CD14-positive monocyte (primary cell): ENCODE data around the gene WFIKKN2. TPM values are rescaled to one million over a fixed set of nuclear protein-coding genes. Genes with fewer than 3 reads are reported as not detected.
A peak's percentile ranks its signal among the peaks of the same experiment; 100 is the strongest.

Experiments
- DNase-seq, 3 donors: peaks; one replicate each; pipeline ENCODE4 v3.0.0-alpha.2; 2011 to 2022
- H2AFZ ChIP-seq: 2 replicates; pipeline ENCODE4 v1.6.0; 2012; ENCODE audit warnings: mild to moderate bottlenecking, low read depth, low read length, inconsistent platforms; ENCODE audit not compliant: insufficient read depth, poor library complexity, severe bottlenecking
- H3K27ac ChIP-seq, 2 donors: 1 replicate in 1 of 2; 2 replicates in 1 of 2; pipeline ENCODE4 v1.5.1; 2012 to 2013; ENCODE audit warnings: low read length in 2 of 2, control low read depth in 1 of 2, inconsistent platforms in 1 of 2, low read depth in 1 of 2, mild to moderate bottlenecking in 1 of 2
- H3K27me3 ChIP-seq, 2 donors: one replicate each; pipeline versions ENCODE4 v1.6.0 to v1.6.1; 2011 to 2013; ENCODE audit warnings: low read length in 2 of 2; ENCODE audit not compliant: control insufficient read depth in 2 of 2, insufficient read depth in 2 of 2
- H3K36me3 ChIP-seq, 2 donors: replicated peaks in 1 of 2; 1 replicate in 1 of 2; 2 replicates in 1 of 2; pipeline versions ENCODE4 v1.5.1 to v1.6.1; 2012 to 2013; ENCODE audit warnings: low read length in 2 of 2, control low read depth in 1 of 2, inconsistent platforms in 1 of 2, mild to moderate bottlenecking in 1 of 2; ENCODE audit not compliant: insufficient read depth in 2 of 2, control insufficient read depth in 1 of 2
- H3K4me1 ChIP-seq, 2 donors: 1 replicate in 1 of 2; 2 replicates in 1 of 2; pipeline versions ENCODE4 v1.5.1 to v1.6.1; 2012 to 2013; ENCODE audit warnings: low read length in 2 of 2, control low read depth in 1 of 2, inconsistent platforms in 1 of 2, mild to moderate bottlenecking in 1 of 2, moderate library complexity in 1 of 2; ENCODE audit not compliant: insufficient read depth in 2 of 2, control insufficient read depth in 1 of 2
- H3K4me2 ChIP-seq: replicated peaks from 2 replicates; pipeline ENCODE3; 2012; ENCODE audit warnings: low read length, moderate library complexity, mild to moderate bottlenecking; ENCODE audit not compliant: poor library complexity, severe bottlenecking; ENCODE audit errors: extremely low read depth
- H3K4me3 ChIP-seq, 3 experiments: fragments of 200-600 bp in 1 of 3; sonication (generic) in 1 of 3; replicated peaks in 1 of 3; 1 replicate in 2 of 3; 2 replicates in 1 of 3; pipeline ENCODE4 v1.5.1; 2011 to 2013; ENCODE audit warnings: low read length in 3 of 3, mild to moderate bottlenecking in 3 of 3, control low read depth in 2 of 3, low read depth in 2 of 3, inconsistent platforms in 1 of 3, moderate library complexity in 1 of 3
- H3K79me2 ChIP-seq: 2 replicates; pipeline ENCODE4 v1.6.0; 2012; ENCODE audit warnings: mild to moderate bottlenecking, control low read depth, inconsistent platforms, low read length, moderate library complexity; ENCODE audit not compliant: insufficient read depth
- H3K9ac ChIP-seq: 2 replicates; pipeline ENCODE4 v1.6.0; 2017; ENCODE audit warnings: low read length, mild to moderate bottlenecking; ENCODE audit not compliant: insufficient read depth, poor library complexity, severe bottlenecking
- H3K9me3 ChIP-seq, 2 donors: replicated peaks in 1 of 2; 1 replicate in 1 of 2; 2 replicates in 1 of 2; pipeline versions ENCODE4 v1.5.1 to v1.6.1; 2012 to 2013; ENCODE audit warnings: low read length in 2 of 2, control low read depth in 1 of 2; ENCODE audit not compliant: control insufficient read depth in 1 of 2, insufficient read depth in 1 of 2
- H4K20me1 ChIP-seq: 2 replicates; pipeline ENCODE4 v1.6.0; 2012; ENCODE audit warnings: mild to moderate bottlenecking, low read length, control low read depth, moderate library complexity; ENCODE audit not compliant: insufficient read depth
- H3K27ac Mint-ChIP-seq, 7 donors: one replicate each; pipeline ENCODE4 v1.8.0; 2020; ENCODE audit warnings: mild to moderate bottlenecking in 7 of 7, mixed read lengths in 7 of 7, moderate library complexity in 6 of 7, inconsistent platforms in 2 of 7
- H3K27me3 Mint-ChIP-seq, 3 donors: one replicate each; pipeline ENCODE4 v1.8.0; 2021 to 2022; ENCODE audit warnings: low read depth in 3 of 3, mild to moderate bottlenecking in 3 of 3, mixed read lengths in 3 of 3, moderate library complexity in 3 of 3, inconsistent platforms in 1 of 3
- H3K36me3 Mint-ChIP-seq, 2 donors: one replicate each; pipeline ENCODE4 v1.8.0; 2020; ENCODE audit warnings: mixed read lengths in 2 of 2, inconsistent platforms in 1 of 2, mild to moderate bottlenecking in 1 of 2
- H3K4me1 Mint-ChIP-seq: one replicate; pipeline ENCODE4 v1.8.0; 2020; ENCODE audit warnings: mild to moderate bottlenecking, mixed read lengths
- H3K4me3 Mint-ChIP-seq, 2 donors: one replicate each; pipeline ENCODE4 v1.8.0; 2020; ENCODE audit warnings: mild to moderate bottlenecking in 2 of 2, mixed read lengths in 2 of 2, moderate library complexity in 1 of 2
- H3K9me3 Mint-ChIP-seq, 7 donors: one replicate each; pipeline ENCODE4 v1.8.0; 2020 to 2022; ENCODE audit warnings: mixed read lengths in 7 of 7, mild to moderate bottlenecking in 6 of 7, moderate library complexity in 6 of 7, inconsistent platforms in 2 of 7
- CTCF ChIP-seq: fragments of 200-600 bp; IDR thresholded peaks from one replicate; pipeline ENCODE4 v1.8.0; 2022; ENCODE audit warnings: antibody characterized with exemption, mild to moderate bottlenecking
- WGBS: methylation state at CpG from one replicate; pipeline ENCODE4 v1.1.5; 2013; ENCODE audit warnings: missing lambda C conversion rate; ENCODE audit not compliant: insufficient coverage; 5-methylcytosine and 5-hydroxymethylcytosine counted together
- intact Hi-C, 2 donors: fragments of 100-400 bp; cut with micrococcal nuclease; formaldehyde crosslinking; loops; one replicate each; pipeline versions ENCODE4 v1.15.0 to v1.15.1; 2023
- polyA plus RNA-seq, 3 donors: library from polyadenylated mRNA; depleted of rRNA in 1 of 3; unstranded in 2 of 3; stranded (reverse) in 1 of 3; fragments of 300-500 nt in 2 of 3; fragments of >200 nt in 1 of 3; fragmentation: Illumina TruSeq in 2 of 3; gene quantifications; 1 replicate in 2 of 3; 2 replicates in 1 of 3; pipeline ENCODE4 v1.2.3, GENCODE V29; 2012 to 2021

Gene WFIKKN2
- polyA plus RNA-seq, 3 donors = 0.03 TPM; not detected in 2

DNA sequence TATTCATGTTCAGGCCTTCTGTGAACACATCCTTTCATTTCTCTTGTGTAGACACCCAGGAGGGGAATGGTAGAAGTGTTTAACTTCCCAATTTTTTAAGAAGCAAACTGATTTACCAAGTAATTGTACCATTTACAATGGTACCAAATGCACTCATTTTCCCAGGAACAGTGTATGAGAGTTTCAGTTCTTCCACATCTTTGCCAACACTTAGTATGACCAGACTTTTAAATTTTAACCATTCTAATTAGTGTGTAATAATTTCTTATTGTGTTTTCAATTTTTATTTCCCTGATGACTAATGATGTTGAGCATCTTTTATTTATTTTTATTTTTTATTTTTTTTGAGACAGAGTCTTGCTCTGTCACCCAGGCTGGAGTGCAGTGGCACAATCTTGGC, 10.2 kb upstream of the WFIKKN2 start:
- Mint-ChIP-seq H3K4me1 (peaks cover 13% of the 10 kb centered on the region), H3K9me3 (peaks cover 0 to 4% (median 0%) of the 10 kb centered on the region in 7 donors), H3K27ac (no peak overlapping the region), H3K4me3 (no peak overlapping the region), H3K36me3 (no peaks in the 10 kb centered on the region), H3K27me3 (peaks cover 1 to 8% (median 2%) of the 10 kb centered on the region in 3 donors)
- no peak overlapping the region for H3K4me3 ChIP-seq
- H4K20me1 ChIP-seq = no peaks in the 10 kb centered on the region
- intact Hi-C loops = no loop called here
- H3K36me3 ChIP-seq = no peaks in the 10 kb centered on the region
- H3K4me1 ChIP-seq = peaks cover 11 to 14% of the 10 kb centered on the region in 2 donors
- no peak overlapping the region for H2AFZ ChIP-seq
- H3K9me3 ChIP-seq = peaks cover 0 to 3% of the 10 kb centered on the region in 2 donors
- no peak for DNase-seq
- H3K79me2 ChIP-seq = no peaks in the 10 kb centered on the region
- TF ChIP-seq CTCF = no peak
- no peaks in the 10 kb centered on the region for H3K27me3 ChIP-seq
- no peak overlapping the region for H3K27ac ChIP-seq
- no peak overlapping the region for H3K4me2 ChIP-seq
- no peak overlapping the region for H3K9ac ChIP-seq

DNA sequence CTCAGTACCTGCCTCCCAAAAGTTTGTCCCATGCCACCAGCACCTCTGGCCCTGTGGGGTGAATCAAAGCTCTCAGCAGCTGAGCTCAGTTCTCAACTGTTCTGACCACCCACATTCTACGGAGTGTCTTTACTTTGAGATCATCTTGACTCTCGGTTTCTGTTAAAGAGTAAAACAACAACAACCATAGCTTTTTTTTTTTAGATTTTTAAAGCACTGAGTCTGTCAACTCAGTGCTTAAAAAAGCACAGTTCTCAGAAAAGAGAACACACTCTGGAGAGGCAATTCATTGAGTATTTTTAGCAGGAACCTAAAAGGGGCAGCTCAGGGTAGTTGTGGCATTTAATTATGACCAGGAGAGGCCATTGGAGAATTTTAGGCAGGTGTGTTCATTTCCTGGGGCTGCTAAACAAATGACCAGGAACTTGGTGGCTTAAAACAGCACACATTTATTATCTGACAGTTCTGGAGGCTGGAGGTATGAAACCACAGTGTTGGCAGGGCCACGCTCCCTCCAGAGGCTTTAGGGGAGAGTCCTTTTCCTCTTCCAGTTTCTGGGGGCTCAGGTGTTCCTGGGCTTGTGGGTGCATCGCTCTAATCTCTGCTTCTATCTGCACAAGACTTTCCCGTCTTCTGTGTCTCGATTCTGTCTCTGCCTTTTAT, 6.7 kb upstream of the WFIKKN2 start:
- DNase-seq = no peak
- Histone ChIP-seq H3K27me3 (no peaks in the 10 kb centered on the region), H3K4me1 (peaks cover 11 to 14% of the 10 kb centered on the region in 2 donors), H3K4me3 (no peak overlapping the region), H3K27ac (no peak overlapping the region), H3K9ac (peak overlapping the region; percentile 29), H2AFZ (peak overlapping the region; percentile 73), H3K4me2 (no peak overlapping the region), H3K9me3 (peaks cover 0 to under 1% of the 10 kb centered on the region in 2 donors), H4K20me1 (no peaks in the 10 kb centered on the region), H3K36me3 (no peaks in the 10 kb centered on the region), H3K79me2 (no peaks in the 10 kb centered on the region)
- no peak overlapping the region for H3K27ac Mint-ChIP-seq
- no peak overlapping the region for H3K4me3 Mint-ChIP-seq
- peaks cover 18% of the 10 kb centered on the region for H3K4me1 Mint-ChIP-seq
- H3K36me3 Mint-ChIP-seq = no peaks in the 10 kb centered on the region
- intact Hi-C loops = no loop called here
- WGBS = 44% methylated on average over 4 of the region's 6 CpGs
- peaks cover 0 to 2% (median 0%) of the 10 kb centered on the region in 7 donors for H3K9me3 Mint-ChIP-seq
- no peak for TF ChIP-seq CTCF
- peaks cover 1 to 8% (median 2%) of the 10 kb centered on the region in 3 donors for H3K27me3 Mint-ChIP-seq
